HCT116 (cell line): ENCODE results near the gene CDH4. TPM values are rescaled to one million over a fixed set of nuclear protein-coding genes. Genes with fewer than 3 reads are reported as not detected.

Experiments used
- ATAC-seq: fragments of 200-7000 bp; cut with Tn5 transposase; 2 replicates; pipeline ENCODE4 v1.9.1; 2020; ENCODE audit warnings: mild to moderate bottlenecking, moderate library complexity
- BruUV-seq: library from RNA; stranded (reverse); fragments of 400-500 nt; replicated peaks from 2 replicates; lab custom pipeline; 2021; lab: Mats Ljungman, UMichigan
- CTCF ChIA-PET: fragments of 300-600 bp; sonication (Branson Sonifier 250); formaldehyde crosslinking; loops from one replicate; lab custom pipeline; 2021; ENCODE audit warnings: antibody characterized with exemption; lab: Charles Lee
- POLR2A ChIA-PET: fragments of 300-600, 350-600 bp; sonication (Branson Sonifier 250); formaldehyde crosslinking; loops from one replicate; lab custom pipeline; 2021; ENCODE audit warnings: antibody characterized with exemption; lab: Charles Lee
- RAD21 ChIA-PET, 2 experiments: fragments of 300-600 bp; sonication (Branson Sonifier 250); formaldehyde crosslinking; loops; one replicate each; lab custom pipeline; 2023; ENCODE audit warnings: low total read pairs in 2 of 2; ENCODE audit not compliant: uncharacterized antibody in 2 of 2, unreplicated experiment in 2 of 2, low non-redundant PET in 1 of 2; lab: Charles Lee
- DNase-seq: peaks from one replicate; pipeline ENCODE4 v3.0.0-alpha.2; 2010; ENCODE audit warnings: low read depth, low spot score
- H2AFZ ChIP-seq: fragments of 200-600 bp; shearing (Covaris generic), sonication (generic); 2 replicates; pipeline ENCODE4 v1.6.1; 2017; ENCODE audit warnings: low read depth, mixed run types, mixed read lengths, antibody characterized with exemption, low read length; ENCODE audit not compliant: poor library complexity, severe bottlenecking
- H3K27ac ChIP-seq: 2 replicates; pipeline ENCODE4 v1.5.1; 2012; ENCODE audit warnings: low read depth, low read length
- H3K27me3 ChIP-seq: fragments of 200-600 bp; sonication (generic); 2 replicates; pipeline ENCODE4 v1.6.1; 2016; ENCODE audit warnings: mixed run types, low read length, mixed read lengths; ENCODE audit not compliant: insufficient read depth
- H3K36me3 ChIP-seq, 2 experiments: fragments of 200-500 bp in 1 of 2; fragments of 200-600 bp in 1 of 2; sonication (Bioruptor generic) in 1 of 2; sonication (generic) in 1 of 2; 2 replicates each; pipeline versions ENCODE4 v1.5.1 to v1.6.1; 2014 to 2016; ENCODE audit warnings: low read length in 2 of 2, inconsistent platforms in 1 of 2, mixed read lengths in 1 of 2, mixed run types in 1 of 2; ENCODE audit not compliant: insufficient read depth in 2 of 2, control insufficient read depth in 1 of 2
- H3K4me1 ChIP-seq, 2 experiments: fragments of 200-600 bp in 1 of 2; sonication (generic) in 1 of 2; 2 replicates each; pipeline versions ENCODE4 v1.5.1 to v1.6.1; 2012 to 2017; ENCODE audit warnings: low read length in 2 of 2, inconsistent platforms in 1 of 2, mild to moderate bottlenecking in 1 of 2, mixed read lengths in 1 of 2, mixed run types in 1 of 2, moderate library complexity in 1 of 2; ENCODE audit not compliant: insufficient read depth in 2 of 2, control insufficient read depth in 1 of 2
- H3K4me2 ChIP-seq: fragments of 200-600 bp; sonication (generic); 2 replicates; pipeline ENCODE4 v1.6.1; 2017; ENCODE audit warnings: mixed run types, low read length, mixed read lengths
- H3K4me3 ChIP-seq, 2 experiments: fragments of 200-600 bp in 1 of 2; sonication (generic) in 1 of 2; replicated peaks in 1 of 2; 2 replicates each; pipeline ENCODE4 v1.5.1; 2011 to 2016; ENCODE audit warnings: low read length in 2 of 2, control low read depth in 1 of 2, low read depth in 1 of 2, mild to moderate bottlenecking in 1 of 2, mixed read lengths in 1 of 2, mixed run types in 1 of 2
- H3K79me2 ChIP-seq: fragments of 200-600 bp; sonication (generic); 2 replicates; pipeline ENCODE4 v1.6.1; 2017; ENCODE audit warnings: mild to moderate bottlenecking, mixed run types, low read length, moderate library complexity, mixed read lengths; ENCODE audit not compliant: insufficient read depth
- H3K9ac ChIP-seq: fragments of 200-600 bp; sonication (generic); 2 replicates; pipeline ENCODE4 v1.6.1; 2016; ENCODE audit warnings: low read length, mixed read lengths
- H3K9me2 ChIP-seq: fragments of 200-600 bp; sonication (generic), shearing (Covaris generic); 2 replicates; pipeline ENCODE4 v1.6.1; 2017; ENCODE audit warnings: mixed run types, mild to moderate bottlenecking, moderate library complexity; ENCODE audit not compliant: insufficient read depth
- H3K9me3 ChIP-seq, 2 experiments: fragments of 200-500 bp in 1 of 2; fragments of 200-600 bp in 1 of 2; sonication (Bioruptor generic) in 1 of 2; sonication (generic) in 1 of 2; 2 replicates each; pipeline ENCODE4 v1.6.1; 2014 to 2017; ENCODE audit warnings: low read length in 2 of 2, mixed read lengths in 2 of 2, inconsistent platforms in 1 of 2, low read depth in 1 of 2, mild to moderate bottlenecking in 1 of 2, mixed run types in 1 of 2, moderate library complexity in 1 of 2; ENCODE audit not compliant: control insufficient read depth in 1 of 2, insufficient read depth in 1 of 2
- H4K20me1 ChIP-seq: fragments of 200-600 bp; sonication (generic), shearing (Covaris generic); 2 replicates; pipeline ENCODE4 v1.6.1; 2017; ENCODE audit warnings: mixed run types, mild to moderate bottlenecking, moderate library complexity; ENCODE audit not compliant: insufficient read depth
- ATF3 ChIP-seq: IDR thresholded peaks from 2 replicates; pipeline ENCODE4 v1.6.1; 2012
- CBX3 ChIP-seq: IDR thresholded peaks from 2 replicates; pipeline ENCODE4 v1.6.1; 2012; ENCODE audit warnings: low read depth
- CTCF ChIP-seq, 3 experiments: fragments of 200-600 bp in 1 of 3; sonication (generic) in 1 of 3; IDR thresholded peaks in 2 of 3; conservative IDR thresholded peaks in 1 of 3; 2 replicates each; pipeline ENCODE4 v1.5.1; 2012 to 2017; ENCODE audit warnings: low read depth in 2 of 3, low read length in 2 of 3, antibody characterized with exemption in 1 of 3, borderline replicate concordance in 1 of 3, control low read depth in 1 of 3, mild to moderate bottlenecking in 1 of 3, mixed read lengths in 1 of 3, mixed run types in 1 of 3, moderate library complexity in 1 of 3; ENCODE audit not compliant: insufficient read depth in 1 of 3
- ELF1 ChIP-seq: IDR thresholded peaks from 2 replicates; pipeline ENCODE4 v1.6.1; 2012; ENCODE audit warnings: low read depth, borderline replicate concordance
- EZH2 ChIP-seq: fragments of 200-600 bp; sonication (generic); IDR thresholded peaks from 2 replicates; pipeline ENCODE4 v1.6.1; 2017; ENCODE audit warnings: antibody characterized with exemption, mixed run types
- EZH2phosphoT487 ChIP-seq: fragments of 200-600 bp; IDR thresholded peaks from 2 replicates; pipeline ENCODE4 v1.6.1; 2018; ENCODE audit warnings: antibody characterized with exemption, borderline replicate concordance
- FOSL1 ChIP-seq: IDR thresholded peaks from 2 replicates; pipeline ENCODE4 v1.6.1; 2012; ENCODE audit warnings: low read depth
- POLR2A ChIP-seq: IDR thresholded peaks from 2 replicates; pipeline ENCODE4 v1.7.0; 2011; ENCODE audit warnings: borderline replicate concordance; ENCODE audit not compliant: insufficient read depth, insufficient read length; ENCODE audit errors: extremely low read depth
- POLR2AphosphoS5 ChIP-seq: IDR thresholded peaks from 2 replicates; pipeline ENCODE4 v1.6.1; 2011; ENCODE audit warnings: mild to moderate bottlenecking, low read depth, low read length, moderate library complexity
- RAD21 ChIP-seq: IDR thresholded peaks from 2 replicates; pipeline ENCODE4 v1.6.1; 2012; ENCODE audit warnings: low read depth, mild to moderate bottlenecking
- REST ChIP-seq: IDR thresholded peaks from 2 replicates; pipeline ENCODE4 v1.6.1; 2012; ENCODE audit warnings: low read depth
- TCF7L2 ChIP-seq: IDR thresholded peaks from 2 replicates; pipeline ENCODE4 v1.7.0; 2011; ENCODE audit warnings: borderline replicate concordance, inconsistent platforms; ENCODE audit not compliant: insufficient read depth, insufficient read length; ENCODE audit errors: extremely low read depth
- ZBTB33 ChIP-seq: IDR thresholded peaks from 2 replicates; pipeline ENCODE4 v1.6.1; 2011; ENCODE audit warnings: mild to moderate bottlenecking, low read length, moderate library complexity; ENCODE audit not compliant: insufficient replicate concordance; ENCODE audit errors: extremely low read depth
- ZNF274 ChIP-seq: fragments of 200-500 bp; sonication (Bioruptor generic); IDR thresholded peaks from 2 replicates; pipeline ENCODE4 v1.6.1; 2014; ENCODE audit warnings: mild to moderate bottlenecking, low read depth, low read length, inconsistent platforms
- intact Hi-C: fragments of 100-400 bp; cut with micrococcal nuclease; formaldehyde crosslinking; loops from 2 replicates; pipeline ENCODE4 v1.10.0; 2022
- total RNA-seq: library from RNA; stranded (reverse); gene quantifications from one replicate; pipeline ENCODE4 v1.2.1, GENCODE V29; 2021; ENCODE audit not compliant: unreplicated experiment

Gene CDH4
- total RNA-seq, 1 experiment from 2014 or later = not detected

GRCh38 chr20:61524951-61525666, 273.0 kb downstream of the CDH4 start:
- no TSS peak for BruUV-seq
- CTCF ChIA-PET = no interaction called here

More at GRCh38 chr20:61524951-61525666, 273.0 kb downstream of the CDH4 start:
- Histone ChIP-seq H2AFZ (no peak overlapping the region), H4K20me1 (no peaks in the 10 kb centered on the region), H3K27ac (no peak overlapping the region), H3K9me3 (no peaks in the 10 kb centered on the region), H3K4me3 (no peak overlapping the region), H3K27me3 (no peaks in the 10 kb centered on the region), H3K4me2 (no peak overlapping the region), H3K36me3 (no peaks in the 10 kb centered on the region), H3K79me2 (no peaks in the 10 kb centered on the region), H3K9ac (no peak overlapping the region), H3K4me1 (no peaks in the 10 kb centered on the region), H3K9me2 (no peaks in the 10 kb centered on the region)
- no peak for ATAC-seq
- TF ChIP-seq POLR2A = no peak
- TF ChIP-seq TCF7L2 = no peak
- no peak for TF ChIP-seq ZBTB33
- no peak for TF ChIP-seq EZH2phosphoT487
- TF ChIP-seq REST = no peak
- no peak for TF ChIP-seq FOSL1
- TF ChIP-seq EZH2 = no peak
- no peak for TF ChIP-seq ZNF274
- no peak for TF ChIP-seq POLR2AphosphoS5
- TF ChIP-seq CBX3 = no peak
- TF ChIP-seq ELF1 = no peak
- TF ChIP-seq ATF3 = no peak
- no peak for TF ChIP-seq CTCF (IDR thresholded peaks at IDR 0.05 in 2 of 3, conservative IDR thresholded peaks at IDR 0.05 in 1 of 3; ENCODE audit: borderline replicate concordance in 1 of 3, insufficient read depth in 1 of 3, low read depth in 2 of 3, low read length in 2 of 3)
- TF ChIP-seq RAD21 = no peak
- ChIA-PET POLR2A (no interaction called here), RAD21 (no interaction called here)
- intact Hi-C loops = no loop called here
- no peak for DNase-seq
